Stimulated activated CD8-positive, alpha-beta memory T cell treated with anti-CD3 and anti-CD28 coated beads, Interleukin-4, amount 100 ng/mL, for 4 hours (primary cell): Measurements from ENCODE around the gene VAMP5.
"Not testable (repeated sequence)": the region's sequence is repeated elsewhere in the genome, so short reads cannot be mapped to it uniquely, and the experiment has no call there.

Experiments used
- DNase-seq, 2 donors: peaks; one replicate each; pipeline ENCODE4 v3.0.0-alpha.2; 2020; ENCODE audit warnings: low read depth in 2 of 2, low spot score in 1 of 2

Gene VAMP5

DNA sequence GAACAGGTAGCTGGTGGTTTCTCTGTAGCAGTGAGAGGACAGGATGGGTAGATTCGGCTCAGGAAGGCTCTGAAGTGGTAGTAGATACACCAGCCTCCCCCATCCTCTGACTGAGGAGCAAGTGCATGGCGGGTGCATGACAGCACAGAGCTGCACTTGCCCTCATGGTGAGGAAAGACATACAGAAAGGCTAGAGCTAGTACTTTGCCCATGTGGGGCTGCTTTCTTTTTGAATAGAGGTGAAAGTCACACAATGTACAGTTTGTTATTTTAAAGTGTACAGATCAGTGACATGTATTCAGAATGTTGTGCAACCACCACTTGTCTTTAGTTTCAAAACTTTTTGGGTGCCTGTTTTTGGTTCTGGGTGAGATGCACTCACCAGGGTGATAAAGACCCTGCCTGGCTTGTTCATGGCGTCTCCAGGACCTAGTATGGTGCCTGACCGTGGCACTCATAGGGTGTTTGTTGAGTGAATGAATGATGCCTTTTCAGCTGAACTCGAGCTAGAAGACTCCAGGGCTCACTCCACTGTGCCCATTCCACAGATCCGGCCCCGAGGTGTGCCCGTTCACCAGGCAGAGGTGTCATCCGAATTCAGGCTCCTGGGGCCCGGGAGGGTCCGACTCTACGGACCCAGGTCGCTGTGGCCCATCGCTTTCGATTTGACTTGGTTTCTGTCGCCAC lies 421 bp upstream of the VAMP5 start:
- no peak for DNase-seq

DNA sequence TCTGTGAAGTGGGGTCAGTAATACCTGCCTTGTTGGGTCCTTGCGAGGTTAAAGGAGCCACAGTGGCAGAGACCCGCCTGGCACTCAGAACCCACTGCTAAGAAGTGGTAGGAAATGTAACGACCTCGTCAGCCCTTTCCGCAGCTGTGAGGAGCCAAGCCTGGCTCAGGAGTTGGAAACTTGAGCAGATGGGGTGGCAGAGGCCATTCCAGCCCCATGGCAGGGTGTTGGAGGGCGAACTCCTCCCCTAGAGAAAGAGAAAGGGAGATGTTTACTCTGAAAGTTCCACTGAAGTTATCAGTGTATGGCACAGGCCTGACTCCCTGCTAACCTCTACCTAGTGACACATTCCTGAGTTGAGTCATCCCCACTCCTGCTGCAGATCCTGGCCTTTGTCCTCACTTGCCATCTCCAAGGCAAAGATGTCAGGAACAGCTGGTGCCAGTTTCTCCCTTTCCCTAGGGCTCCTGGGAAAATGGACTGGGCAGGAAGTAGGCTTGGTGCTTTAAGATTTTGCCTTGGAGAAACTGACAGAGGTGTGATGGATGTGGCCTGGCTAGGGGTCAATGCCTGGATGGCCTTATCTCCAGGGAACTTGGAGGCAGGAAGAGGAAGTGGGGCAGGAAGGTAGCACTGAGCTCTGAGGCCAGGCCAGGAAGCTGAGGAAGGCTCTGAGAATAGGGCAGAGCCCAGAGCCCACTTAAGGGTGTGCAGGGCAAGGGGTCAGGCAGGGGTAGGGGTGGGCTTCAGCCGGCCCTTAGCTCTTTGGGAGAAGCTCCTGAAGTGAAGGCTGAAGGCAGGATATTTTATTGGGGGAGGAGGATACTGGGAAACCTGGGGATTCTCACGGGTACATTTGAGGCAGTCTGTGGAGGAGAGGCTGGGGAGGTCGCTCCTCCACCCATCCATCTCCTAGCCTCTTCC lies 888 bp downstream of the VAMP5 start:
- no peak for DNase-seq

DNA sequence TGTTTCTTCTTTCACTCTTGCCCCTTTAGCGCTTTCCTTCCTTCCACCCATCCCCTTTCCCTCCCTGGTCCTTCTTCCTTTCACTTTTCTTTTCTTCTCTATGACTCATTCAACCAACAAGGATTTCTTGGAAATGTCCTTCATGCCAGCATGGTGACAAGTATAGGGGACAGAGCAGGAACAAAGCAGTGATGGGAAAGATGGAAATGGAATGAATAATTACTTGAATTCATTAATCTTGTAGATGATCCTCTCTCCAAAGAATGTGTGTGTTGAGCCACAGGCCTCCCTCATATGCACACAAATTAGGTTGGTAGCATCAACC lies 1.5 kb downstream of the VAMP5 start:
- no peak for DNase-seq

GRCh38 chr2:85588236-85588635 lies 4.0 kb downstream of the VAMP5 start:
- DNase-seq = no peak

DNA sequence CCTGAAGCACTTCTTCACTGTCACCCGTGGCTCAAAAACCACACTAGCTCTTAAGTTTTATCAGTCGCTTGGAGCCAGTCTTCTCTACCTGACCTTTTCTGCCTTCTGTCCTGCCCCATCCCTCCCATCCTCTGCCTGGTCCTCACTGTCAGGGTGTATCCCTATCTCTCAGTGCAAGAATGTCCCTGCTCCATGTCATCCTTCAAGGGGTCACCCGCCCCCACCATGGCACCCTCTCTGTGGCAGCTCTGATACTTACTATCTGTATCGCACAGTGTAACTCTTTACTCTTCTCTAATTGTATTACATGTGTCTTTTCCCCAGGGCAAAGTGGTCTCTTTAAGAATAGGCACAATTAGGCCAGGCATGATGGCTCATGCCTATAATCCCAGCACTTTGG lies 4.4 kb downstream of the VAMP5 start:
- DNase-seq = no peak

GRCh38 chr2:85589181-85589580 lies 5.0 kb downstream of the VAMP5 start:
- DNase-seq = no peak

- DNase-seq = no peak
Measured at GRCh38 chr2:85589982-85590791, 6.0 kb downstream of the VAMP5 start.

- DNase-seq = no peak
Measured at GRCh38 chr2:85590950-85591349, 6.7 kb downstream of the VAMP5 start.

GRCh38 chr2:85591563-85591962 lies 7.3 kb downstream of the VAMP5 start:
- no peak for DNase-seq

DNA sequence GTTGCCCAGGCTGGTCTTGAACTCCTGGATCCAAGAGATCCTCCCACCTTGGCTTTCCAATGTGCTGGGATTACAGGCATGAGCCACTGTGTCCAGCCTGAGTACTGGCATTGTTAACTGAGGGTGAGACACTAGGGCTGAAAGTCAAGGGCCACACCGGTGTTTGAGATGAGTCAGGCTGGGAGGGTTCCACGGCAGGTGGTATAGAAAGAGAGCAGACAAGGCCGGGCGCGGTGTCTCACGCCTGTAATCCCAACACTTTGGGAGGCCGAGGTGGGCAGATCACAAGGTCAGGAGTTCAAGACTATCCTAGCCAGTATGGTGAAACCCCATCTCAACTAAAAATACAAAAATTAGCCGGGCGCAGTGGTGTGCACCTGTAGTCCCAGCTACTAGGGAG lies 8.1 kb downstream of the VAMP5 start:
- not testable (repeated sequence) for DNase-seq

DNA sequence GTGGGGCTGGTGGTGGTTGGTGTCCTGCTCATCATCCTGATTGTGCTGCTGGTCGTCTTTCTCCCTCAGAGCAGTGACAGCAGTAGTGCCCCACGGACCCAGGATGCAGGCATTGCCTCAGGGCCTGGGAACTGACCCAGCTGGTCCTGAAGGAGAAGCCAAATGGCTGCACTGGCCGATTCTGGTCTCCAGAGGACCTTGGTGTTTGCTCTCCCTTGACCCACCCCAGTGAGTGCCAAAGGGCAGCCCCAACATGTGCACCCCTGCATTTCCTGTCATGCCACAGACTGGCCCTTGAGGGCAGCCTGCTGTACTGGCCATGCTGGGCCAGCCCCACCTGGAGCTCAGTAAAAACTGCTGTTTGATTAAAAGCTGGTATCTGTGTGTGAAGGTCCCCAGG lies 8.8 kb downstream of the VAMP5 start:
- DNase-seq = no peak

GRCh38 chr2:85594715-85595300 lies 10.6 kb downstream of the VAMP5 start:
- DNase-seq = no peak

GRCh38 chr2:85595301-85596025 lies 11.2 kb downstream of the VAMP5 start, which contains the start of gene RNF181:
Gene RNF181 (plus strand): TSS chr2:85595745. CDS start chr2:85595764, 19 bp downstream.
- DNase-seq = peak; percentile 80 to 81

DNA sequence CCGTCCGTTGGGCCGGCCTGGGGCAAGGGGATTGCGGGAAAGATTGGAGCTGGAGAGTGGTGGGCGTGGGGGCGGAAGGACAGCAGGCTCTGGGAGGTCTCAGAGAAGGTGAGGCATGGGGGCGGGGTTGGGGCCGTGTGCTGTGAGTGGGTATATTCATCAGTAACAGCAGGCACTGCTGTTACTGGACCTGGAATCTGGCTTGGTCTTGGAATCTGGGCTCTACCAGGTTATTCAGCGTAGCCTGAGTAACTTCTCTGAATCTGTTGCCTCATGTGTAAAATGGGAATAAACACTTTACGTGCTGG lies 11.7 kb downstream of the VAMP5 start:
- DNase-seq = no peak

- DNase-seq = no peak
Measured at GRCh38 chr2:85596486-85597143, 12.4 kb downstream of the VAMP5 start.

DNA sequence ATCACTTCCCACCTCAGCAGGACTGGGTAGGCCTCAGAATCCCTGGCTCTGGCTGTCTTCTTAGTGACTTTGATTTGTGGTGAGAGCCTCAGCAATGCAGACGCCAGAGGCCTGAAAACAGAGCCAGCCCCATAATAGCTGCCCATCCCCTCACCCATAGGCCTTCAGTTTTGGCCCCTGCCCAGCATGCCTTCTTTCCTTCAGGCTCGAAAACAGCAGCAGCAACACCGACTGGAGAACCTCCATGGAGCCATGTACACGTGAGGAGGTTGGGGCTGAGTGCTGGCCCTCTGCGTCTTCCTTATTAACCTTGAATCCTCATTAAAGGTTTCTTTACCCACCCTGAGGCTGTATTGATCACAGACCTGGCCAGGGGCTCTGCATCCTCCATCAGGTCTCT lies 13.0 kb downstream of the VAMP5 start:
- DNase-seq = no peak

DNA sequence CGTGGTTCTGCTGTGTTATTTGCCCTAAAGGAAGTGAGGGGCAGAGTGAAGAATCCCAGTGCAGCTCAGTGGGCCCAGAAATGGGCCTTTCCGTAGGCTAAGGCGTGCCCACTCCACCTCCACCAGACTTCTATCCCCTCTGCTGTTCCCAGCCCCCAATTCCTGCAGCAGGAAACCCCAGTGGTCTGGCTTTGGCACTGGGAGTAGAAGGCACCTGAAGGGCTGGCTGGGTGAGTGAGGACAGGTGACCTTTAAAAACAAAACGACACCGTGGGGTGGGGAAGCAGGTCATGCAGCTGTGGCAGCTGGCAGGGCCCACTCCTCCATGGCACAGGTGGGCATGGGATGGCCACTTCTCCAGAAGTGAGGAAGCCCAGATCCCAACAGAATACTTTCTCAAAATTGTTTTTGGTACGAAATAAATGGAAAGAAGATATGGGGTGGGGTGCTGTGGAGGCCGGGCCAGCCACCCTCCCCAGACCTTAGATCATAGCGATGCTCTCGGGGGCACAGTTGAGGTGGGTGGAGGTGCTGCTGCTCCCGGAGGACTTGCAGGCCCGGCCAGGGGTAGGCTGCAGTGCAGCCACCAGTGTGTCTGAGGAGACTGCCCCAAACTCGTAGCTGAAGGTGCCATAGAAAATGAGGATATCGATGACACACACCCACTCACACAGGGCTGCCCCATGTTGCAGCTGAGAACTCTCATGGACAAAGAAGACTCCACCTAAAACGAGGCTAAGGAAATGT lies 14.5 kb downstream of the VAMP5 start:
- no peak for DNase-seq

GRCh38 chr2:85599468-85600234 lies 15.4 kb downstream of the VAMP5 start:
- DNase-seq = no peak

DNA sequence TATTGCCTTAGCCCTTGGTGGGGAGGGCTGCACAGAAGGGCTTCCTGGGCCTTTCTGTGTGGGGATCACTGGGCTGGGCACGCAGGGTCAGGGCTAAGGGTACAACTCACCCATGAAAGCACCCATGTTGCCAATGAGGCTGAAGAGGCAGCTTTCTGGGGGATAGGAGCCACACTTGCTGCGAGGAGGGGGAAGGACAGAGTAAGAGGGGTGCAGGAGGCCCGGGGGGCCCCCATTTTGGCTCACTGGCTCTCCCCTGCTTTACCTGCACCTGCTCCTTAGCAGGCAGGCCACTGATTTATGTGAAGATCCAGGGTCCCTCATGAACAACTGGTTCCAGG lies 16.0 kb downstream of the VAMP5 start:
- DNase-seq = no peak
